GM21786 (cell line): ENCODE results near the gene OR52A5.

Source experiments
- ATAC-seq: cut with Tn5 transposase; IDR thresholded peaks from one replicate; pipeline ENCODE4 v1.9.1; 2021; ENCODE audit not compliant: unreplicated experiment

The OR52A5 gene

DNA sequence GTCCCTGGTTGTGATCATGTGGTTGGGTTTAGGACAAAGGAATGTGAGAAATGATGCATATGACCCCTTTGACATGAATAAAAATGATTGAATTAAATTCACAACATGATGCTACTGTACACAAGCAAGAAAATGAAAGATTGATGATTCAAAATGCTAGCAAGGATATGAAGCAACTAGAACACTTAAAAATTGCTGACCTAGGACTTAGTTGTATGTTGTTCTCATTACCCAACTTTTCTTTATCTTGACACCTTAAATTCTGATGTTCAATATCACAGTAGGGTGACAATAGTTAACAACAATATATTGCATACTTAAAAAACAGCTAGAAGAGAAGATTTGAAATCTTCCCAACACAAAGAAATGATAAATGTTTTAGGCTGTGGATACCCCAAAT lies 20.6 kb downstream of the OR52A5 start:
- no peak for ATAC-seq

DNA sequence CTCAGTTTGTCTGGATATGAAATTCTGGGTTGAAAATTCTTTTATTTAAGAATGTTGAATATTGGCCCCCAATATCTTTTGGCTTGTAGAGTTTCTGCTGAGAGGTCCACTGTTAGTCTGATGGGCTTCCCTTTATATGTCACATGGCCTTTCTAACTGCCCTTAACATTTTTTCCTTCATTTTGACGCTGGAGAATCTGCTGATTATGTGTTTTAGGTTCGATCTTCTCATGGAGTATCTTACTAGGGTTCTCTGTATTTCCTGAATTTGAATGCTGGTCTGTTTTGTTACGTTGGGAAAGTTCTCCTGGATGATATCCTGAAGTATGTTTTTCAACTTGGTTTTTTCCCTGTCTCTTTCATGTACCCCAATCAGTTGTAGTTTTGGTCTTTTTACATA lies 22.8 kb downstream of the OR52A5 start:
- ATAC-seq = no peak

DNA sequence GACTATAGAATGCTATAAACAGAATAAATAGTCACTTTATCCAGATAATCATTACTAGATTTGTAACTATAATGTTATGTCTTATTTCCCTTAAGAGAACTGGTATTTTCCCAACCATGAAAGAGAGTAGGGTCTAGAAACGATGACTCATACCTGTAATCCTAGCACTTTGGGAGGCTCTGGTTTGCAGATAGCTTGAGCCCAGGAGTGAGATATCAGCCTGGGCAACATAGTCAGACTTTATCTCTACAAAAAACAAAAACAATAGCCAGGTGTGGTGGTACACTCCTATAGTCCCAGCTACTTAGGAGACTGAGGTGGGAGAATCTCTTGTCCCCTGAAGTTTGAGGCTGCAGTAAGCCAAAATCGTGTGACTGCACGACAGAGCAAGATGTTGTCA lies 30.9 kb downstream of the OR52A5 start:
- ATAC-seq = no peak

DNA sequence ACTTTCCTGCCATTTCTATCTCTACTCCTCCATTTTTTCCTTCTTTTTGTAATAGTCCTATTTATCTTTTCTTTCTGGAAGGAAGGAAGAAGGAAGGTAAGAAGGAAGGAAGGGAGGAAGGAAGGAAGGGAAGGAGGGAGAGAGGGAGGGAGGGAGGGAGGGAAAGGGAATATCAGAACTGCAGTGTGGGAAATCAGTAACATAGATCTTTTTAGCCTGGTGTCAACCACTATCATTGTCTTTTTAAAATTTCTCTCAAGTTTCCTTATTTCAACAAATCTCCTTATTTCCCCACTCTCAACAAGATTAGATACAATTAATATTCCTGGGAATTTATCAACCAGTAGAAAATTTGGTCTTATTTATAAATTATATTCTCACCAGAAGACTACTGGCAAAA lies 35.1 kb downstream of the OR52A5 start:
- no peak for ATAC-seq

- ATAC-seq = no peak
These were observed 35.9 kb downstream of the OR52A5 start for GRCh38 chr11:5102246-5102645.

DNA sequence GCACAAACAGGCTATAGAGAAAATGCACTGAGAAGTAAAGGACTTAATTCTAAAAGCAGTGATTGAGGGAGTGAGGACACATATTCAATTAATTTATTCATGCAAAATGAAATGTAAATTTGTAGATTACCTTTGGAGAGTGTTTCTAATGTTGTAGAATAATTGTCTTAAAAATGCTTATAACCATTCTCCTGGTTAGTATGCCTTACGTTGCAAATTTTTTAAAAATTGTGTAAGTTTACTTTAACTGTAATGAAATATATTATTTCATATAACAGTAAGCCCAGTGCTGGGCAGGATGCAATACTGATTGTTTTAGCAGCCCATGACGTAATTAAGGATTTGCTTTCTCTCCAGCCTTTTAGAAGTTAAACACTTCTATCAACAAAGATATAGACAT lies 42.1 kb downstream of the OR52A5 start:
- ATAC-seq = no peak

GRCh38 chr11:5092821-5093585 lies 45.2 kb downstream of the OR52A5 start:
- no peak for ATAC-seq

DNA sequence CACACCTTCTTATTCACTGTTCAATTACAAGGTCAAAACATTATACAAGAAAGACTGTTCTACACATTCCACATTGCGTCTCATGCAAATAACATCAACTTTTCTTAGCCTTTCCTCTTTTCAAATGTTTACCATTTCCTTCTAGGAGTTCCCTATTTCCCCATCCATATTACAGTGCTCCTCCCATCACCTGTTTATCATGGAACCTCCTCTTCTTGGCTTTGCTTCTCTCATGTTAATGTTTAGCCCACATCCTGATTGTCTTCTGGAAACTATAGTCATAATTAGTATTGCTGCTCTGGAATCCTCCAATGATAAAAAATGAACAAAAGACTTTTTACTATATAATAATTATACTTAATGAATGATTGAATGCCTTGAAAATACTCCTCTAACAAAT lies 47.5 kb downstream of the OR52A5 start:
- ATAC-seq = no peak

DNA sequence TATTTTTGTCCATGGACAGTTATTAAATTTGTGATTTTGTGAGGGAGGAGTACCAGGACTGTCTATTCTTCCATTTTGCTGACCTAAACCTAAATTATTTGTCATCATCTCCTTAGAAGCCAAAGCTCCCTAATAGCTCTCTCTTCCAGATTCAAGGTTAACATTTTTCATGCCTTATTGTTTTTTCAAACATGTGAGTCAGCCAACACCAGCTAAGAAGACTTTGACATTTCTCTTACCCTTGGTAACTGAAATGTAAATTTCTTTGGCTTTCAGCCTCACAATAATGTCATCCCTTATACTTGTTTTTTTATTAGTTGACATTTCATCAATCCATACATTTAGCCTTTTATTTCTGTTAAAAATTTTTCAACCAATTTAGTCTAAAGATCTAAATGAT lies 49.6 kb downstream of the OR52A5 start:
- ATAC-seq = no peak

DNA sequence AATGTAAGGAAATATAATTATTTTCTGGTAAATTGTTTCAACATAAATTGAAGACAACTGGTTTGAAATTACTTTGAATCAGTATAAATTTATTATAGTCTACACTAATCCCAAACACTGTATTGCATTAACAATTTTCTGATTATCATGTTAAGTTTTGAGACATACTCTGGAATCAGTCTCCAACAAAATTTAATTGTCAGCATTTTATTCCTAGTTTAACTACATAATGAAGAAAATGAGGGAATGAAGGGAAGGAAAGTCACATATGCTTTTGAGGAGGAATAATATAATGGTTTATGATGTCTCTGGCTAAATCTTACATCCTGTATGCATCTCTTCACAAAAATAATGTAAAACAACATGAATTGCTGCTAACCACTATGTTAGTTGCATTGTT lies 54.6 kb downstream of the OR52A5 start:
- ATAC-seq = no peak

DNA sequence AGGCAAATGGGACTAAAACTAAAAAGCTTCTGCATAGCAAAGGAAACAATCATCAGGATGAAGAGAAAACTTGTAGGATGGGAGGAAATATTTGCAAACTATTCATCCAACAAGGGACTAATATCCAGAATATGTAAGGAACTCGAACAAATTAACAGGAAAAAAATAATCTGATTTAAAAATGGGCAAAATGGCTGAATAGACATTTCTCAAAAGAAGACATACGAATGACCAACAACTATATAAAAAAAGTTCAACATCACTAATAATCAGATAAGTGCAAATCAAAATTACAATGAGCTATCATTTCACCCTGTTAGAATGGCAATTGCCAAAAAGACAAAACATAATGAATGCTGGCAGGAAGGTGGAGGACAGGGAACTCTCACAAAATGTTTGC lies 56.8 kb downstream of the OR52A5 start:
- ATAC-seq = no peak
